HepG2 (cell line): ENCODE data around the gene LST1. TPM values are rescaled to one million over a fixed set of nuclear protein-coding genes. Genes with fewer than 3 reads are reported as not detected.

ENCODE experiments used
- ATAC-seq: fragments of 200-7000 bp; cut with Tn5 transposase; 3 replicates; pipeline ENCODE4 v1.9.1; 2020; ENCODE audit warnings: mild to moderate bottlenecking, moderate library complexity
- BruUV-seq: library from RNA; stranded (reverse); fragments of 400-500 nt; replicated peaks from 2 replicates; lab custom pipeline; 2021; lab: Mats Ljungman, UMichigan
- CTCF ChIA-PET: fragments of 300-600 bp; formaldehyde crosslinking; extraction: SDS; loops from one replicate; lab custom pipeline; 2021; ENCODE audit warnings: low total read pairs, inconsistent platforms, low intra/inter-chr PET ratio; lab: Yijun Ruan, JAX
- POLR2A ChIA-PET: fragments of 350-600 bp; sonication (Branson Sonifier 250); formaldehyde crosslinking; loops from one replicate; lab custom pipeline; 2020; ENCODE audit warnings: antibody characterized with exemption, inconsistent platforms; lab: Yijun Ruan, JAX
- DNase-seq: peaks from one replicate; pipeline ENCODE4 v3.0.0-alpha.2; 2015; ENCODE audit warnings: low spot score
- FAIRE-seq: peaks from 3 replicates; lab custom pipeline; 2011; peaks lifted over from hg19 to GRCh38; lab: Jason Lieb, UNC
- H2AFZ ChIP-seq: one replicate; pipeline ENCODE4 v1.6.1; 2011; ENCODE audit warnings: low read length, inconsistent platforms
- H3K27ac ChIP-seq: fragments of 300-600 bp; 3 replicates; pipeline ENCODE4 v1.8.0; 2011; ENCODE audit warnings: mixed run types, mild to moderate bottlenecking, mixed read lengths, low read length, inconsistent platforms; ENCODE audit not compliant: insufficient read depth; ENCODE audit errors: extremely low read length
- H3K27me3 ChIP-seq, 2 experiments: fragments of 200-600 bp in 1 of 2; 2 replicates in 1 of 2; 3 replicates in 1 of 2; pipeline versions ENCODE4 v1.6.0 to v1.8.0; 2011; ENCODE audit warnings: low read length in 2 of 2, mild to moderate bottlenecking in 2 of 2, moderate library complexity in 2 of 2, inconsistent platforms in 1 of 2; ENCODE audit not compliant: insufficient read depth in 2 of 2, control insufficient read depth in 1 of 2
- H3K36me3 ChIP-seq, 2 experiments: fragments of 200-600 bp in 1 of 2; replicated peaks in 1 of 2; 2 replicates in 1 of 2; 3 replicates in 1 of 2; pipeline versions ENCODE4 v1.5.1 to v1.8.0; 2011; ENCODE audit warnings: low read length in 2 of 2, inconsistent platforms in 1 of 2; ENCODE audit not compliant: insufficient read depth in 2 of 2, control insufficient read depth in 1 of 2
- H3K4me1 ChIP-seq: 2 replicates; pipeline ENCODE4 v1.5.1; 2012; ENCODE audit warnings: low read length, inconsistent platforms; ENCODE audit not compliant: insufficient read depth
- H3K4me2 ChIP-seq: 2 replicates; pipeline ENCODE4 v1.6.0; 2011; ENCODE audit warnings: low read depth, low read length, inconsistent platforms
- H3K4me3 ChIP-seq, 3 experiments: fragments of 200-600 bp in 1 of 3; sonication (generic), shearing (Covaris generic) in 1 of 3; replicated peaks in 1 of 3; 2 replicates each; pipeline ENCODE4 v1.5.1; 2011 to 2016; ENCODE audit warnings: low read length in 3 of 3, inconsistent platforms in 2 of 3, low read depth in 2 of 3, mild to moderate bottlenecking in 2 of 3, control low read depth in 1 of 3, mixed read lengths in 1 of 3; ENCODE audit not compliant: insufficient read depth in 1 of 3
- H3K79me2 ChIP-seq: one replicate; pipeline ENCODE4 v1.6.1; 2011; ENCODE audit warnings: low read length, inconsistent platforms; ENCODE audit not compliant: insufficient read depth
- H3K9ac ChIP-seq: 2 replicates; pipeline ENCODE4 v1.6.0; 2011; ENCODE audit warnings: mild to moderate bottlenecking, low read depth, low read length, inconsistent platforms; ENCODE audit not compliant: insufficient read depth
- H3K9me3 ChIP-seq: 2 replicates; pipeline ENCODE4 v1.5.1; 2012; ENCODE audit warnings: mild to moderate bottlenecking, low read length
- H4K20me1 ChIP-seq: 2 replicates; pipeline ENCODE4 v1.6.0; 2011; ENCODE audit warnings: inconsistent platforms, mild to moderate bottlenecking, low read length, moderate library complexity; ENCODE audit not compliant: insufficient read depth
- ARNT ChIP-seq: fragments of 450-650 bp; IDR thresholded peaks from 2 replicates; pipeline ENCODE4 v1.6.1; 2017
- ESRRA ChIP-seq: sonication (generic); formaldehyde crosslinking; IDR thresholded peaks from 2 replicates; pipeline ENCODE4 v1.5.1; 2020; ENCODE audit warnings: mild to moderate bottlenecking, low read depth, missing genetic modification reagents
- KDM6A ChIP-seq: IDR thresholded peaks from 2 replicates; pipeline ENCODE4 v1.6.1; 2016; ENCODE audit warnings: low read depth
- KLF15 ChIP-seq: sonication (generic); formaldehyde crosslinking; IDR thresholded peaks from 2 replicates; pipeline ENCODE4 v1.8.1; 2023; ENCODE audit warnings: borderline replicate concordance, mild to moderate bottlenecking, inconsistent platforms, missing genetic modification reagents, mixed read lengths
- PCBP1 ChIP-seq: fragments of 200-400 bp; formaldehyde crosslinking; IDR thresholded peaks from 2 replicates; pipeline ENCODE4 v1.6.1; 2017; ENCODE audit warnings: mild to moderate bottlenecking, low read depth, low read length, borderline replicate concordance
- PRMT3 ChIP-seq: sonication (generic); formaldehyde crosslinking; IDR thresholded peaks from 2 replicates; pipeline ENCODE4 v1.8.1; 2022; ENCODE audit warnings: low read depth, mild to moderate bottlenecking, moderate library complexity, missing genetic modification reagents, borderline replicate concordance
- REST ChIP-seq, 2 experiments: IDR thresholded peaks; 2 replicates each; pipeline ENCODE4 v1.6.1; 2011 to 2012; ENCODE audit warnings: low read length in 2 of 2, borderline replicate concordance in 1 of 2, low read depth in 1 of 2, mild to moderate bottlenecking in 1 of 2, moderate library complexity in 1 of 2
- SATB2 ChIP-seq: sonication (generic); formaldehyde crosslinking; IDR thresholded peaks from 2 replicates; pipeline ENCODE4 v1.5.0; 2020; ENCODE audit warnings: missing genetic modification reagents
- USF2 ChIP-seq, 2 experiments: sonication (generic) in 1 of 2; formaldehyde crosslinking in 1 of 2; IDR thresholded peaks; 2 replicates each; pipeline versions ENCODE4 v1.5.1 to v1.6.1; 2011 to 2020; ENCODE audit warnings: borderline replicate concordance in 1 of 2, low read depth in 1 of 2, low read length in 1 of 2, mild to moderate bottlenecking in 1 of 2, missing genetic modification reagents in 1 of 2, moderate library complexity in 1 of 2
- ZNF766 ChIP-seq: sonication (generic); formaldehyde crosslinking; IDR thresholded peaks from 2 replicates; pipeline ENCODE4 v1.5.0; 2020; ENCODE audit warnings: missing genetic modification reagents, borderline replicate concordance
- ZNF784 ChIP-seq: sonication (generic); formaldehyde crosslinking; IDR thresholded peaks from 2 replicates; pipeline ENCODE4 v1.5.1; 2020; ENCODE audit warnings: missing genetic modification reagents, mild to moderate bottlenecking, borderline replicate concordance
- WGBS: methylation state at CpG from one replicate; pipeline ENCODE4 v1.1.6; 2017; ENCODE audit warnings: low lambda C conversion rate; 5-methylcytosine and 5-hydroxymethylcytosine counted together
- in situ Hi-C: cut with HindIII; loops from 2 replicates; pipeline ENCODE4 v1.10.0; 2017; ENCODE audit warnings: low pct_unique_long_range_greater_than_20kb; ENCODE audit not compliant: extremely low pct_ligation_motif_present
- intact Hi-C: fragments of 100-400 bp; cut with micrococcal nuclease; formaldehyde crosslinking; loops from one replicate; pipeline ENCODE4 v1.10.0; 2022; ENCODE audit not compliant: unreplicated experiment
- polyA plus RNA-seq, 8 experiments: library from polyadenylated mRNA; depleted of rRNA in 3 of 8; stranded (reverse) in 7 of 8; unstranded in 1 of 8; fragments of >200 nt; fragmentation: Illumina TruSeq in 4 of 8; extraction: Trizol in 4 of 8; gene quantifications; 2 replicates each; pipeline versions ENCODE4 v1.2.1 to v1.2.3, GENCODE V29; 2011 to 2016; ENCODE audit warnings: low read depth in 4 of 8, missing spikeins in 1 of 8, mixed read lengths in 1 of 8; ENCODE audit not compliant: insufficient read depth in 1 of 8
- total RNA-seq, 5 experiments: library from RNA; depleted of rRNA; stranded (reverse); fragments of >200 nt; fragmentation: Illumina TruSeq; extraction: Trizol; gene quantifications; 2 replicates each; pipeline ENCODE4 v1.2.3, GENCODE V29; 2016; ENCODE audit warnings: low read depth in 1 of 5

LST1 gene
- total and polyA plus RNA-seq, 2 of the 13 experiments (the other 11 are each of a cell fraction or from before 2014, with no cell fraction given) = not detected

- Histone ChIP-seq H2AFZ (no peak overlapping the region), H3K9me3 (no peaks in the 10 kb centered on the region), H4K20me1 (no peaks in the 10 kb centered on the region), H3K4me2 (no peak overlapping the region), H3K36me3 (no peaks in the 10 kb centered on the region), H3K27me3 (peaks cover 21 to 96% of the 10 kb centered on the region in 2 experiments), H3K79me2 (no peaks in the 10 kb centered on the region), H3K27ac (no peak overlapping the region), H3K4me3 (no peak overlapping the region), H3K4me1 (peaks cover 23% of the 10 kb centered on the region), H3K9ac (no peak overlapping the region)
- 28% methylated on average over 3 of the region's 3 CpGs for WGBS
- ATAC-seq (no peak), DNase-seq (no peak), FAIRE-seq (no peak)
- BruUV-seq = no TSS peak
- in situ Hi-C loops (no loop called here), intact Hi-C loops (no loop called here)
- ChIA-PET POLR2A (interaction anchor here (0.6 to 2.3 kb wide), 5 partner anchors 21 to 87 kb away, joined by 3 to 9 read pairs (median 5); partner anchors contain the start of genes DDX39B, GPANK1 and NFKBIL1), CTCF (no interaction called here)
- TF ChIP-seq ZNF784 (CRISPR knock-in tag) = no peak
- no peak for TF ChIP-seq ARNT
- no peak for TF ChIP-seq KLF15 (CRISPR knock-in tag)
- TF ChIP-seq PCBP1 = no peak
- no peak for TF ChIP-seq REST (IDR thresholded peaks at IDR 0.05; ENCODE audit: borderline replicate concordance in 1 of 2, low read depth in 1 of 2, low read length in 2 of 2)
- no peak for TF ChIP-seq ZNF766
- no peak for TF ChIP-seq USF2 (IDR thresholded peaks at IDR 0.05; ENCODE audit: low read depth, low read length)
- no peak for TF ChIP-seq USF2 (CRISPR knock-in tag; IDR thresholded peaks at IDR 0.05; ENCODE audit: borderline replicate concordance)
- no peak for TF ChIP-seq ESRRA (CRISPR knock-in tag)
- no peak for TF ChIP-seq KDM6A (CRISPR knock-in tag)
- no peak for TF ChIP-seq SATB2 (CRISPR knock-in tag)
- TF ChIP-seq PRMT3 = no peak
Measured at GRCh38 chr6:31577579-31577966, 8.5 kb upstream of the LST1 start.
